Fibroblast of mammary gland (primary cell): ENCODE measurements around the gene AFF2.

Experiments used
- DNase-seq: peaks from one replicate; pipeline ENCODE4 v3.0.0-alpha.2; 2010; ENCODE audit warnings: low read depth
- H3K4me3 ChIP-seq: 2 replicates; pipeline ENCODE4 v1.5.1; 2011; ENCODE audit warnings: low read depth, mild to moderate bottlenecking, low read length, moderate library complexity; ENCODE audit not compliant: control insufficient read depth
- CTCF ChIP-seq: conservative IDR thresholded peaks from 2 replicates; pipeline ENCODE4 v1.5.1; 2011; ENCODE audit warnings: low read depth, low read length, inconsistent platforms; ENCODE audit not compliant: control insufficient read depth, insufficient read depth

Gene AFF2

DNA sequence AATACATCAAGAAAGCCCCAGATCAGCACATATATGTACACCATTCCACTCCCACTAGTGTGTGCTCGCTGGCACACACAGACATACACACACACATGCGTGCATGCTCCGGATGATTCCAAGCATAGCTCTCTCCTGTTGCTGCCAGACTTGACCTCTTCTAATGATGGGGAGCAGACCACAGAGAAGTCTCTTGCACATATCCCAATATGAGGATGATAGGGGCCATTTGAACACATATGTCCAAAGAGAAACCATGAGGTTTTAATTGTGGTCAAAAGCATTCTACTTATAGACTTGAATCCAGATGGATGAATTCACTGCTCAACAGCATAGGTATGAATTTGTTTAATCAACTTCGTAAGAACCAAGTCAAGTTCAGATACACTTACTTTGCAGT, 214.9 kb downstream of the AFF2 start:
- no peak for DNase-seq
- no peak overlapping the region for H3K4me3 ChIP-seq
- no peak for TF ChIP-seq CTCF

DNA sequence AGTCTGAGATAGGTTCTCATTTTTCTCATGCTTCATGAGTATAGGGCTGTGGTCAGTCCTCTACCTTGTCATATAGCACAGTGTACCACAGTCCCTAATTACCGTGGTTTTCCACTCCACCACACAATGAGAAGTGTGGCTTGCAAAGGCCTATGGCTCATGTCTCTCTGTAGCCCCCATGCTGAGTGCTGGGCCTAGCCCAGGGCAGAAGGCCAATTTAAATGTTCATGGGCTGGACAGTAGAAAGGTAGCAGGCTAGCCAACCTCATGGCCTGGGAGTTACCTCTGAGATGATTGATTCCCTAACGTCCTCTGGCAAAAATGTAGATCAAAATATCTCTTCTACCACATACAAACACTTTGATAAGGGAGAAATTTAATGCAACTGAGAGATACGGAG, 222.5 kb downstream of the AFF2 start:
- no peak overlapping the region for H3K4me3 ChIP-seq
- DNase-seq = no peak
- TF ChIP-seq CTCF = no peak

- no peak for TF ChIP-seq CTCF
- no peak for DNase-seq
- H3K4me3 ChIP-seq = no peak overlapping the region
These were observed 223.1 kb downstream of the AFF2 start for GRCh38 chrX:148723551-148723950.

DNA sequence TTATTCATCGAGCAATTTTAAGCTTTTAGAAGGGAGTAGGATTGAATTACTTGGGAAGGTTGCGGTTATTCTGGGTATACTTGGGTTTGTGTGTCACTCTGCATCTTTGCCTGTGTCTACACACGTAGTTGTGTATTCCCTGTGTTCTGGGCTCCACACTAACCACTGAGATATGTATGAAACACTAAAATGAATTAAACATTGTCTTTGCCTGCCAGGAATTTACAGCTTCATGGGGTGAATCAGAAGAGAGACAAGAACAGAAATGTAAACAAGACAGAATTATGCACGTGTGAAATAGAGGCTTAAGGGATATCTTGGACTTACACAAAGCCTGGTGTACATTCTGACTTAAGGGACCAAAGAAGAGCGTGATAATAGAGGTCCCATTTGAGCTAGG, 228.5 kb downstream of the AFF2 start:
- H3K4me3 ChIP-seq = no peak overlapping the region
- no peak for DNase-seq
- TF ChIP-seq CTCF = no peak

DNA sequence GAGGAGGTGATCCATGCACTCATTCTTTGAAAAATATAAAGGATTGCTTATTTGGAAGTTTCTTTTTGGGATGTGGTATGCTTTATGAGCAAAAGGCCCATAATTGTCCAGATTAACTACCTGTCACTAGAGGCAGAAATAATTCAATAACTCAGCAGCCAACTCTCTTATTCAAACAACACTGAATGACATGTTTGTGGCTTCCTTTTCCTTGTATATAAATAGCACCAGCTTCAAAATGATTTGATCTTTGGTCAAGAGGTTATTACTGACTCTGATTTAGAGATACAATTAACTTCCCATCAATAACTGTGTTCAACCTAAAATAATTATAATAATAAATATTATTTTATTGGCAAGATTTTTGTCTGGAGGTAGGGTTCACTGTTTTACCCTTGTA, 232.3 kb downstream of the AFF2 start:
- DNase-seq = no peak
- H3K4me3 ChIP-seq = no peak overlapping the region
- TF ChIP-seq CTCF = no peak

DNA sequence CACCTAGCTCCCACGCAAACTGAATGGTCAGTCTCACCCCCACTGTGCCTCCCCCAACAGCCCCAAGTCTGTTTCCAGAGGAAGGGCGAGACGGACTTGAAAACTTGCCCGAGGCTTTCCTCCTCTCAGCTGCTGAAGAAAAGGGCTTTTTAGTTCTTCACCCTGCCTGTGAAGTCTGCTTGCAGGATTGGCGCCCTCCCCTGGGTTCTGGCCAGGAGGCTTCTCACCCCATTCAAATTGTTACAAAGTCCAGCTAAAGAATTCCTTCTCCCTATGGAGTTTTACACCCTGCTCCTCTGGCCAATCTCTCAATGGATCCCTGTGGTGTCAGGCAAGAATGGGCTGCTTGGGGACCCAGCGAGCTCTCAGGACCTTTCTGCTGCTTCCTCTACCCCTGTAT, 241.0 kb downstream of the AFF2 start:
- no peak for DNase-seq
- H3K4me3 ChIP-seq = no peak overlapping the region
- TF ChIP-seq CTCF = no peak

DNA sequence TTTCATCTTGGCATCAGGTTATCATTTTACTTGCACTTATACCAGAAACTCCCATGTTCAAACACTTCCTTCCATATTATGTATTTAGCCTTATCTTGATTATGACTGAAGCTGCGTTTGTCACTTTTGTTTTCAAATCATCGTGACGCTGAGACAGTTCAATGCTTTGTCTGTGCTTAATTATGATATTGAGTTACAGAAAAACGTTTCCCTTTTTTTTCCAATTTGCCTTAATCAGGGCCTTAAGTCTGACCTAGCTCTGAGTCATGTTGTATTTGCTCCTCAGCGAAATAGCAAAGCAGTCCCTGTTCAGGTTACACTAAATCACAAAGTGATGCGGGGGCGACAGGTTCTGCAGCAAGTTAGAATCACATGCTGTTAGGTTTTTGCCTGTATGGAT, 254.7 kb downstream of the AFF2 start:
- TF ChIP-seq CTCF = no peak
- no peak overlapping the region for H3K4me3 ChIP-seq
- no peak for DNase-seq
